Measurements from ENCODE around the gene ABCD4.
A peak's percentile ranks its signal among the peaks of the same experiment; 100 is the strongest.
"Not testable (repeated sequence)": the region's sequence is repeated elsewhere in the genome, so short reads cannot be mapped to it uniquely, and the experiment has no call there.

The ABCD4 gene

GRCh38 chr14:74301594-74302151 lies 1.1 kb downstream of the ABCD4 start:
- DNase-seq = no peak

GRCh38 chr14:74299061-74299545 lies 3.6 kb downstream of the ABCD4 start:
- DNase-seq = no peak

- DNase-seq = no peak
These were observed 4.7 kb downstream of the ABCD4 start for GRCh38 chr14:74297986-74298385.

GRCh38 chr14:74296037-74296467 lies 6.7 kb downstream of the ABCD4 start:
- DNase-seq = no peak

GRCh38 chr14:74293606-74294005 lies 9.1 kb downstream of the ABCD4 start:
- DNase-seq = no peak

DNA sequence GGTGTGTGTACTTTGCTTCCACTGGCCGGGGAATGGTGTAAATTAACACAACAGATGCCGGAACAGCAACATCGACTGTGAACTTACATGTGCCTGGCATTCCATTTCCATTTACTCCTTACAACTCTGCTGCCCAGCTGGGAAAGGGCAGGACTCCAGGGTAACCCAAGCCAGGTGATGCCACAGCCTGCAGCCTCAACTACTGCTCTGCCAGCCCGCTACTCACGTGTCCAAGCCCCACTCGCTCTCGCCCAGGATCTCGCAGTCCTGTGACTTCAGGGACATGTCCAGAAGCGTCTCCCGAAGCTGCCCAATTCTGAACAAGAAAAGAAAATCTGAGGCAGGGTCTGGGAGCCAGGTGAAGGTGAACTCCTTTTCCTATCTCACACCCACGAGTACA lies 10.7 kb downstream of the ABCD4 start:
- no peak for DNase-seq

GRCh38 chr14:74290415-74290814 lies 12.3 kb downstream of the ABCD4 start:
- no peak for DNase-seq

- DNase-seq = no peak
These were observed 12.9 kb downstream of the ABCD4 start for GRCh38 chr14:74289801-74290200.

DNA sequence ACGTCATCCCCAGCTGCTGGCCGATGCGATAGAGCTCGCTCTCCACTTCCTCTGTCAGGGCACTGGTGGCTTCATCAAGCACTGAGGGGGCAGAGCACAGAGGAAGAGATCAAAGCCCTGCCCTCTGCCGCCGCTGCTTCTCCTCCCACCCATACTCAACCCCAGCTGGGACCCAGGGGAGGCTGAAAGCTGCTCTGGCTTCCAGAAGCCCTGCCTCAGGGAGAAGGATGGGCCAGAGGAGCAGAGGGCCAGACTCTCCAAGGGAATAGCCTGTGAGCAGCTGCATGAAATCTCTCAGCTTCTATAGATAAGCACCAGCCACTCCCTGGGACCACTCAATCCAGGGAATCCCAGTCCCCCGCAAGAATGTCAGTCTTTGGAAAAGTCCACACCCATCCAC lies 16.0 kb downstream of the ABCD4 start:
- DNase-seq = no peak

- no peak for DNase-seq
These were observed 21.7 kb downstream of the ABCD4 start for GRCh38 chr14:74281069-74281468.

DNA sequence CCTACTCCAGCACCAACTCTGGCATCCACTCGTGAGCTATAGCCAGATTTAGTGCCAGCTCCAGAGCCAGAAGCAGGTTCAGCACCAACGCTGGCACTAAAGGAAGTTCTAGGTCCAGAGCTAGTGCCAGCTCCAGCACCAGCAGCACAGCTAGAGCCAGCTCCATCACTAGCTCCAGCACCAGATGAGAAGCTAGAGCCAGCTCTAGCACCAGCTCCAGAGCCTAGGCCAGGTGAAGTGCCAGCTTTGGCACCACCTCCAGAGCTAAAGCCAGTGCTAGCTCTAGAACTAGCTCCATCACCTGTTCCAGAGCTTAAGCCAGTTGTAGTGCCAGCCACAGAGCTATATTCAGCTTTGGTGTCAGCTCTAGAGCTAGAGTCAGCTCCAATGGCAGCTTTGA lies 24.7 kb downstream of the ABCD4 start:
- DNase-seq = no peak

DNA sequence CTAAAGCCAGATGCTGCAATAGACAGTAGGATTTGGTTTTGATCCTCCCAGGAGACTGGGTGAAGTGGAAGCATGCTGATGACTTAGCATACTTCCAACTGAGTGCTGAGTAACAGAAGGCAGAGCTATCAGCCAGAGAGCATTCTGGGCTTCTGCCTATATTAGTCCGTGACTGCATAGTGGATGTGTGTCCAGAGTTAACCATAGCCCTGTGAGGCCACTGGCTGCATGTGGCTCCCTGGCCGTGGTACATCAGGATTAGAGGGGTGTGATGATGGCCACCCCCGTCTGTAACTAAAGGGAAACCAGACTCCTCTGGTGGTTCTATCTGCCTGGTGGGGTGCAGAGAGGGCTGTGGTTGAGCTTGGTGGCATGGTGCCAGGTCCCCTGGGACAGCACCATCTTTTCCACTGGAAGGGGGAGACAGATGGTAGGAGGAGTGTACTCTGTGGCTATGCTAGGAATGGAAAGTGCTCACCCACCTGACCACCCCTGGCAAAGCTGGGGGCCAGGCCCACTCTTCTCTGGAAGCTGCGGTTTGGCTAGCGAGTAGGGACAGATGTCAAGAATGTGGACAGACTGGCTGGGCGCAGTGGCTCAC lies 27.4 kb downstream of the ABCD4 start:
- no peak for DNase-seq

DNA sequence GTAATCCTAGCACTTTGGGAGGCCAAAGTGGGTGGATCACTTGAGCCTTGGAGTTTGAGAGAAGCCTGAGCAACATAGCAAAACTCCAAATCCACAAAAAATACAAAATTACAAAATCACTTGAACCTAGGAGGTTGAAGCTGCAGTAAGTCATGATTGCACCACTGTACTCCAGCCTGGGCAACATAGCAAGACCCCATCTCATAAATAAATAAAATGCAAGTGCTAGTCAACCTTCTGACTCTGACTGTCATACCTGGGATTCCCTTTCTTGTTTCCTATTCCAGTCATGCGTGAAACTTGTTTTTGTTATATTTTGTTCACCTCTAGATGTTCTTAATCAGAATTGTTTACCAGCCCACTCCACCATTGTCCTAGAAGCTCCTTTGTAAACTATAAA lies 31.4 kb downstream of the ABCD4 start:
- no peak for DNase-seq

- not testable (repeated sequence) for DNase-seq
These were observed 32.2 kb downstream of the ABCD4 start for GRCh38 chr14:74270382-74271177.

- no peak for DNase-seq
These were observed 35.1 kb downstream of the ABCD4 start for GRCh38 chr14:74267588-74267987.

DNA sequence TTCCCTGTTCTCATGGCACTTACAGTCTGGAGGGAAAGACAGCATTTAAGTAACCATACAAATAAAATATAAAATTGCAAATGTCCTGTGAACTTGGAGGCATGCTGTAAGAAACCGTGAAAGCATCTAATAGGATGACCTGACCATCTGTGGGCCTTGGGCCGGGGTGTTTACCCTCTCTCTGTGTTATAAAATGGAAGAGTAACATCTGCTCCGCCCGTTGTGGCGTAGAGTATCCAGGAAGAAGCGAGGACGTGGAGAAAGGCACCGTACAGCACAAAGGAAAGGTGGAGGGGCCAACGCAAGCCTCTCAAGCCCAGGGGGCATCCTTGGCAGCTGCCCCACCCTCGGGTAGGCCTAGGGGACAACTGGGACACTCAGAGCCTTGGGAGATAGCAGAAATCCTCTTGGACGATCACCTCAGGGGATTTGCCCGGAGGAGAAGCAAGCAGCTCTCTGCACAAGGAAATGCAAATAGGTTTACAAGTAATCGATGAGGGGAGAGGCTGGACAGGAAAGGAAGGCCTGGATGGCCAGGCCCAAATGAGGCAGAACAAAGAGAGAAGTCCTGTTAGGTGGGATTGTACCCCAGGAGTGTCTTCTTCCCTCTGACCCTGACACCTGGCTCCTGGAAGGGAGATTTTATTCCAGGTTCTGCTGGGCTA lies 37.3 kb downstream of the ABCD4 start:
- no peak for DNase-seq

DNA sequence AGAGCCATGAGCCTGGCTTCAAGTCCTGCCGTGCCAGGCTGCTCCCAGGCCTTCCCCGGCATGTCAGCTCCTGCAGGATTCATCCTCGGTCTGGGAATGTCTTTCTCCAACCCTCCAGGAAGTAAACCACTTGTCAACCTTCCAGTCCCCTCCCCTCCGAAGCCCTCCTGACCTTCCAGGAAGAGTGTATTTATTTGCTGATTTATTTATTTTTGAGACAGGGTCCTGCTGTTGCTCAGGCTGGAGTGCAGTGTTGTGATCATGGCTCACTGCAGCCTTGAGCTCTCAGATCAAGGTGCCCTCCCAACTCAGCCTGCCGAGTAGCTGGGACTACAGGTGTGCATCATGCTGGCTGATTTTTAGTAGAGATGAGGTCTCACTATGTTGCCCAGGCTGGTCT lies 38.8 kb downstream of the ABCD4 start:
- no peak for DNase-seq

GRCh38 chr14:74263181-74263580 lies 39.6 kb downstream of the ABCD4 start:
- DNase-seq = no peak

GRCh38 chr14:74262076-74262475 lies 40.7 kb downstream of the ABCD4 start:
- DNase-seq = no peak

- DNase-seq = no peak
These were observed 41.4 kb downstream of the ABCD4 start for GRCh38 chr14:74261288-74261687.

- no peak for DNase-seq
These were observed 42.1 kb downstream of the ABCD4 start for GRCh38 chr14:74260525-74261233.

GRCh38 chr14:74259513-74259912 lies 43.2 kb downstream of the ABCD4 start:
- DNase-seq = no peak

GRCh38 chr14:74258764-74259035 lies 44.0 kb downstream of the ABCD4 start:
- DNase-seq = peak in 1 of 2 experiments; percentile 77
